GM12878 (cell line): ENCODE measurements around the gene ADSS1. TPM values are rescaled to one million over a fixed set of nuclear protein-coding genes. Genes with fewer than 3 reads are reported as not detected.

Experiments
- CREM ChIP-seq: IDR thresholded peaks from 2 replicates; pipeline ENCODE4 v1.6.1; 2014; ENCODE audit warnings: antibody characterized with exemption, low read depth
- CUX1 ChIP-seq: IDR thresholded peaks from 2 replicates; pipeline ENCODE4 v1.6.1; 2012; ENCODE audit warnings: improper control_type of control experiment, low read depth, low read length; ENCODE audit not compliant: insufficient replicate concordance
- HDGF ChIP-seq: fragments of 450-650 bp; IDR thresholded peaks from 2 replicates; pipeline ENCODE4 v1.6.1; 2016; ENCODE audit warnings: antibody characterized with exemption
- MTA3 ChIP-seq: IDR thresholded peaks from 2 replicates; pipeline ENCODE4 v1.6.1; 2012; ENCODE audit warnings: low read length, inconsistent platforms, borderline replicate concordance
- MXI1 ChIP-seq: fragments of 150-350 bp; IDR thresholded peaks from 2 replicates; pipeline ENCODE4 v1.6.1; 2011; ENCODE audit warnings: low read depth, mild to moderate bottlenecking, inconsistent platforms, low read length, improper control_type of control experiment
- RAD51 ChIP-seq: fragments of 450-650 bp; IDR thresholded peaks from 2 replicates; pipeline ENCODE4 v1.6.1; 2016; ENCODE audit warnings: moderate library complexity, mild to moderate bottlenecking, inconsistent platforms
- REST ChIP-seq: IDR thresholded peaks from 2 replicates; pipeline ENCODE4 v1.6.1; 2012; ENCODE audit warnings: mild to moderate bottlenecking, low read depth, low read length
- RFX5 ChIP-seq: IDR thresholded peaks from 2 replicates; pipeline ENCODE4 v1.6.1; 2011; ENCODE audit warnings: low read depth, low read length, improper control_type of control experiment
- SREBF2 ChIP-seq: IDR thresholded peaks from 2 replicates; pipeline ENCODE4 v1.6.1; 2012; ENCODE audit warnings: mild to moderate bottlenecking, low read length
- TCF3 ChIP-seq: IDR thresholded peaks from 2 replicates; pipeline ENCODE4 v1.6.1; 2012; ENCODE audit warnings: low read depth, mild to moderate bottlenecking, low read length, borderline replicate concordance; ENCODE audit not compliant: insufficient read depth
- USF2 ChIP-seq: IDR thresholded peaks from 2 replicates; pipeline ENCODE4 v1.6.1; 2011; ENCODE audit warnings: low read depth, low read length, improper control_type of control experiment, borderline replicate concordance
- YBX1 ChIP-seq: fragments of 450-650 bp; IDR thresholded peaks from 2 replicates; pipeline ENCODE4 v1.6.1; 2016; ENCODE audit warnings: antibody characterized with exemption
- ZNF207 ChIP-seq: fragments of 450-650 bp; IDR thresholded peaks from 2 replicates; pipeline ENCODE4 v1.6.1; 2014; ENCODE audit warnings: antibody characterized with exemption, mild to moderate bottlenecking, borderline replicate concordance
- ZNF24 ChIP-seq: fragments of 450-650 bp; IDR thresholded peaks from 2 replicates; pipeline ENCODE4 v1.6.1; 2017; ENCODE audit warnings: antibody characterized with exemption, mild to moderate bottlenecking
- polyA plus RNA-seq, 11 experiments: library from polyadenylated mRNA; depleted of rRNA in 4 of 11; unstranded in 6 of 11; stranded (reverse) in 5 of 11; fragments of >200 nt; fragmentation: Nextera tagmentation in 4 of 11; fragmentation: Illumina TruSeq in 1 of 11; extraction: Ambion mirVana in 4 of 11; extraction: Trizol in 1 of 11; gene quantifications; 1 replicate in 1 of 11; 2 replicates in 10 of 11; pipeline versions ENCODE4 v1.2.1 to v1.2.3, GENCODE V29; 2011 to 2016; ENCODE audit warnings: inconsistent platforms in 2 of 11, missing spikeins in 2 of 11, low read depth in 1 of 11
- total RNA-seq, 4 experiments: library from RNA; depleted of rRNA in 3 of 4; stranded (reverse); fragments of >200 nt in 3 of 4; fragmentation: Illumina TruSeq in 1 of 4; extraction: Trizol in 1 of 4; gene quantifications; 2 replicates each; pipeline versions ENCODE4 v1.2.1 to v1.2.3, GENCODE V29; 2013 to 2021
- TF ChIP-seq, protein P1 (sequence below): fragments of 450-650 bp; IDR thresholded peaks from 2 replicates; pipeline ENCODE4 v1.6.1; 2014; ENCODE audit warnings: mild to moderate bottlenecking
- TF ChIP-seq, protein P2 (sequence below): fragments of 450-650 bp; IDR thresholded peaks from 2 replicates; pipeline ENCODE4 v1.6.1; 2018; ENCODE audit warnings: borderline replicate concordance, mild to moderate bottlenecking; ENCODE audit not compliant: partially characterized antibody

The ADSS1 gene
- total and polyA plus RNA-seq, 10 of the 15 experiments (the other 5 are each of a cell fraction or from before 2014, with no cell fraction given) = 0.11 to 0.45 (median 0.28) TPM; not detected in 5

GRCh38 chr14:104752735-104753527, 28.9 kb downstream of the ADSS1 start, which contains the start of gene SIVA1 (continued):
- TF ChIP-seq CUX1 = no peak
- TF ChIP-seq TCF3 = no peak
- peak; percentile 99 for TF ChIP-seq CREM
- peak; percentile 78 for TF ChIP-seq ZNF207
- no peak for TF ChIP-seq REST
- TF ChIP-seq MTA3 = no peak
- TF ChIP-seq USF2 = no peak
- TF ChIP-seq, protein P1, sequence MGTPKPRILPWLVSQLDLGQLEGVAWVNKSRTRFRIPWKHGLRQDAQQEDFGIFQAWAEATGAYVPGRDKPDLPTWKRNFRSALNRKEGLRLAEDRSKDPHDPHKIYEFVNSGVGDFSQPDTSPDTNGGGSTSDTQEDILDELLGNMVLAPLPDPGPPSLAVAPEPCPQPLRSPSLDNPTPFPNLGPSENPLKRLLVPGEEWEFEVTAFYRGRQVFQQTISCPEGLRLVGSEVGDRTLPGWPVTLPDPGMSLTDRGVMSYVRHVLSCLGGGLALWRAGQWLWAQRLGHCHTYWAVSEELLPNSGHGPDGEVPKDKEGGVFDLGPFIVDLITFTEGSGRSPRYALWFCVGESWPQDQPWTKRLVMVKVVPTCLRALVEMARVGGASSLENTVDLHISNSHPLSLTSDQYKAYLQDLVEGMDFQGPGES = peak; percentile 82
- TF ChIP-seq, protein P2, sequence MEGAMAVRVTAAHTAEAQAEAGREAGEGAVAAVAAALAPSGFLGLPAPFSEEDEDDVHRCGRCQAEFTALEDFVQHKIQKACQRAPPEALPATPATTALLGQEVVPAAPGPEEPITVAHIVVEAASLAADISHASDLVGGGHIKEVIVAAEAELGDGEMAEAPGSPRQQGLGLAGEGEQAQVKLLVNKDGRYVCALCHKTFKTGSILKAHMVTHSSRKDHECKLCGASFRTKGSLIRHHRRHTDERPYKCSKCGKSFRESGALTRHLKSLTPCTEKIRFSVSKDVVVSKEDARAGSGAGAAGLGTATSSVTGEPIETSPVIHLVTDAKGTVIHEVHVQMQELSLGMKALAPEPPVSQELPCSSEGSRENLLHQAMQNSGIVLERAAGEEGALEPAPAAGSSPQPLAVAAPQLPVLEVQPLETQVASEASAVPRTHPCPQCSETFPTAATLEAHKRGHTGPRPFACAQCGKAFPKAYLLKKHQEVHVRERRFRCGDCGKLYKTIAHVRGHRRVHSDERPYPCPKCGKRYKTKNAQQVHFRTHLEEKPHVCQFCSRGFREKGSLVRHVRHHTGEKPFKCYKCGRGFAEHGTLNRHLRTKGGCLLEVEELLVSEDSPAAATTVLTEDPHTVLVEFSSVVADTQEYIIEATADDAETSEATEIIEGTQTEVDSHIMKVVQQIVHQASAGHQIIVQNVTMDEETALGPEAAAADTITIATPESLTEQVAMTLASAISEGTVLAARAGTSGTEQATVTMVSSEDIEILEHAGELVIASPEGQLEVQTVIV = no peak
- TF ChIP-seq ZNF24 = no peak
- TF ChIP-seq MXI1 = peak; percentile 82
- no peak for TF ChIP-seq SREBF2
- TF ChIP-seq RFX5 = peak; percentile 69
- TF ChIP-seq YBX1 = no peak
- no peak for TF ChIP-seq RAD51
- TF ChIP-seq HDGF = peak; percentile 99
